ENCODE data around the gene SYCE3.
"Not testable (repeated sequence)": the region's sequence is repeated elsewhere in the genome, so short reads cannot be mapped to it uniquely, and the experiment has no call there.

Gene SYCE3, protein sequence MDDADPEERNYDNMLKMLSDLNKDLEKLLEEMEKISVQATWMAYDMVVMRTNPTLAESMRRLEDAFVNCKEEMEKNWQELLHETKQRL

DNA sequence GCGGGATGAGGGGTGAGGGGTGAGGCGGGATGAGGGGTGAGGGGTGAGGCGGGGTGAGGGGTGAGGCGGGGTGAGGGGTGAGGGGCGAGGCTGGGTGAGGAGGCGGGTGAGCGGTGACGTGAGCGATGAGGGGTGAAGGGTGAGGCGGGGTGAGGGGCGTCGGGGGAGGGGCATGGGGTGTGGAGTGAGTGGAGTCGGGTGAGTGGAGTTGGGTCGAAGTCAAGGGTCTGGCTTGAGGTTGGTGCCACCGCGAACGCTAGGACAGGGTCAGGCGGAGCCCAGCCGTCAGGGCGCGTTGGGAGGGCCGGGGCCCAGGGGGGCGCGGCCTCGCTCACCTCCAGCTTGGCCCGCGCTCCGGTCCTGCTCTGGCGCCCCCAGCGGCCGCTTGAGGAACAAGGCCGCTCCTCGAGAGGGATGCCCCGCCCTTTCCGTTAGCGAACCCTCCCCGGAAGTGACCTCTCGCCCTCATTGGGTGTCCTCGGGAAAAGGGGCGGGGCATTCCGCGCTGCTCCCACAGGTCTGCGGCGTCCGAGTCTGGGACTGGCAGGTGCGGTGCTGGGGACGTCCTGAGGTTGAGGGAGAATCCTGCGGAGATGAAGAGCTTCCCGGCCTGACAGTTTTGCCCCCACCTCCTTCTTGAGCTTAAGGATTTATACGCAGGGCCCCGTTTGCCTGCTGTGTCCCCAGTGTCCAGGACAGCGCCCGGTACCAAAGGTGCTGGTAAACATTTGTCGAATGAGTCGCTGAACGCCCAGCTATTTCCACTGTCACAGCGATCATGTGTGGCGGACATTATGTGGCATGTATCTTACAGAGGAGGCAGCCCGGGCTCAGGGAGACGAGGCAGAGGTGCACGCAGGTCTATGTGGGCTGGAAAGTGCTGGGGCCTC, at the start of gene SYCE3:
Gene SYCE3, minus strand, starts transcription at position 397 of the 890 bp plus-strand sequence. CDS start 6,514 bp downstream, outside the sequence.
- DNase-seq, result peak; percentile 97 to 99 (median 99)

DNA sequence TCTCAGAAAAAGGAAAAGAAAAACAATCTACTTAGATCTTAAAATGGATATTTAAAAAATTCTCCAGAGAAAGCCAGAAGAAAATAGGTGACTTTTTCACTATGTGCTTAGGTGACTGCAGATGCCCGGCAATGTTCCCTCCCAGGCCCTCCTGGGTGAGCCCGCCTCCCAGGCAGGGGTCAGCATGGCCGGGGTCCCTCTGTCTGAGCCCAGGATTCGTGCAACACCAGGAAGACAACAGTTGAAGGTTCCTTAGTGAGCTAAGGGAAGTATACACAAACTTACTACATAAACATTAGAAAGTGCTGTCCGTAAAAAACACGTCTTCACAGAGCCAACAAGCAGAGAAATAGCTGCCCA, 49.4 kb upstream of the SYCE3 start:
- DNase-seq, result no peak

DNA sequence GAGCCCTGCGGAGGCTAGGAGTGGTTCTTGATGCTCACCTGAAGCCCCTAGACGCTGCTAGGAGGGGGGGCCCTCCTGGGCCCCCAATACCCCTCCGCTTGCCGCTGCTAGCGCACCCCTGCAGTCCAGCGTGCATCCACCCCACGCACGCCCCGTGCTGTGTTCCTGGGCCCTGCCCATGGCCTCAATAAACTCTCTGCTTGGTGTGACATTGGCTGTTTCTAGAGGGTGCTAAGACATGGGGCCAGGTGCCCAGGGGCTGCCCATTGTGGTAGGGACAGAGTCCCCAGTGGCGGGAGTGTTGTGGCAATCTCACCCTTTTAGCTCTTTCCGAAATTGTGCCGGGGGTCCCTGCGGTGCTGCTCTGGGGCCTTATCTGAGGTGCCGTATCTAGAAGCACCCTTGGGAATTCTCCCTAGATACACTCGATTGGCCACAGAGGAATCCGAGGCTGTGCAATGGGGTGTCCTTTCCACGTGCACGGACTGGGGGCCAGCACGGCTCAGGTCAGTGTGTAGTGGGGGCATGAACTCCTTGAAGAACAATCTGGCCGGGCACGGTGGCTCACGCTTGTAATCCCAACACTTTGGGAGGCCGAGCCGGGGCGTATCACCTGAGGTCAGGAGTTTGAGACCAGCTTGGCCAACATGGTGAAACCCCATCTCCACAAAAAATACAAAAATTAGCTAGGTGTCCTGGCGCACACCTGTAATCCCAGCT, 48.8 kb upstream of the SYCE3 start:
- DNase-seq, result no peak

- no peak for DNase-seq
Observed at GRCh38 chr22:50610581-50610980, 47.9 kb upstream of the SYCE3 start.

- DNase-seq, result no peak
Observed at GRCh38 chr22:50610041-50610451, 47.3 kb upstream of the SYCE3 start.

DNA sequence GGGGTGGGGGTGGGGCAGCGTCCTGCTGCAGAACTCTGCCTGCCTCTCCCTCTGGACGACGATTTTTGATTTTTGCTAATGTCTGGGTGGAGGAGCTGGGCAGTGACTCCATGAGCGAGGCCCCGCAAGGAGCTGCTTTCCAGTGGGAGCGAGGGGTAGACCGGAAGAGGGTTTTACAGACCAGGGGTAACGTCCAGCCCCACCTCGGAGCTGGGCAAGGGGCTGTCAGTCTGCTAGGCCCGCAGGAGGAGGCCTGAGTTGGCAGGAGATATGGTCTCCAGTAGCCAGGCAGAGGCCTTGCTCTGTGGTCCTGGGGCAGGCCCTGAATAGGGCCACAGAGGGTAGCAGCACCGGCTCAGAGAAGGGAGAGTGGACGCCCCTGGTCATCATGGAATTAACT, 46.9 kb upstream of the SYCE3 start:
- DNase-seq, result no peak

- no peak for DNase-seq
Observed at GRCh38 chr22:50608996-50609395, 46.3 kb upstream of the SYCE3 start.

DNA sequence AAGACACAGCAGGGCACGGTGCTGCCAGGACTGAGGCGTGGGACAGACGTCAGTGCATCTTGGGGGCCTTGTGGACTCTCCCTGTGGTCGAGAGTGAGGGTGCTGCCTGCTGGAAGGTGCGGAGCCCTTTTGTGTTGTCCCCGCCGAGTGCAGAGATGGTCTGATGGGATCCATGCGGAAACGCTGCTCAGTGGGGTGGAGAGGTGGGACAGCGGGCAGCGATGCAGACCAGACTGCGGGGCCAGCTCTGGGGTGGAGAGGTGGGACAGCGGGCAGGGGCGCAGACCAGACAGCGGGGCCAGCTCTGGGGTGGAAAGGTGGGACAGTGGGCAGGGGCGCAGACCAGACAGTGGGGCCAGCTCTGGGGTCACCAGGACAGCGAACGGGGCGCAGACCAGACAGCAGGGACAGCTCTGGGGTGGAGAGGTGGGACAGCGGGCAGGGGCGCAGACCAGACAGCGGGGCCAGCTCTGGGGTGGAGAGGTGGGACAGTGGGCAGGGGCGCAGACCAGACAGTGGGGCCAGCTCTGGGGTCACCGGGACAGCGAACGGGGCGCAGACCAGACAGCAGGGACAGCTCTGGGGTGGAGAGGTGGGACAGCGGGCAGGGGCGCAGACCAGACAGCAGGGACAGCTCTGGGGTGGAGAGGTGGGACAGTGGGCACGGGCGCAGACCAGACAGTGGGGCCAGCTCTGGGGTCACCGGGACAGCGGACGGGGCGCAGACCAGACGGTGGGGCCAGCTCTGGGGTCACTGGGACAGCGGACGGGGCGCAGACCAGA, 45.5 kb upstream of the SYCE3 start:
- not testable (repeated sequence) for DNase-seq

GRCh38 chr22:50607659-50608020, 44.9 kb upstream of the SYCE3 start:
- no peak for DNase-seq

DNA sequence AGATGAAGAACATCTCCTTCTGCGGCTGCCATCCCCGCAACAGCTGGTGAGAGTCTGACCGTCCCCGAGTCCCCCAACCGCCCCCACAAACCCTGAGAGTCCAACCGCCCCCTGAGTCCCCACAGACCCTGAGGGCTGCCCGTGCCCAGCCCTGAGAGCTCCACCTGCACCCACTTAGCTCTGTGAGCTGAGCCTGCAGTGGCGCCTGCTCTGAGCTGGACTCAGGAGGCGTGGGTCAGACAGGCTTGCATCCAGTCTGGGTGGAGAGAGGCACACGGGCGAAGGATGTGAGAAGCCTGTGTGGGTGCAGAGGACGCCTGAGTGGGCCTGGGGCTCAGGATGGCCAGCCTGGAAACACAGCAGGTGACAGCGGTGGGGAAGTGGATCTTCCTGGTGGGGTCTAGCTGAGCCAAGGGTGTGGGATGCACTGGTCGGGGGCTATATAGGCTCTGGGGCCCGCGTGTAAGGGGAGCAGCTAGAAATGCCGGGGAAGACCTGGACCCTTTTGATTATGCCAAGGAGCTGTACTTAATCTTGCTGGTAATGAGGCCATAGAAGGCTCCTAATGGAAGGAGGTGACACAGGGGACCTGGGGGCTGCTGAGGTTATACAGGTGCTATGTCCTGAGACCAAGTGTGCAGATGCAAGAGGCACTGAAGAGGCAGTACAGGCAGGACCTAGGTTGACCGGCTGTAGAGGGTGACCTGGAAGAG, 44.4 kb upstream of the SYCE3 start:
- DNase-seq, result no peak

- DNase-seq, result no peak
Observed at GRCh38 chr22:50606165-50606945, 43.6 kb upstream of the SYCE3 start.

DNA sequence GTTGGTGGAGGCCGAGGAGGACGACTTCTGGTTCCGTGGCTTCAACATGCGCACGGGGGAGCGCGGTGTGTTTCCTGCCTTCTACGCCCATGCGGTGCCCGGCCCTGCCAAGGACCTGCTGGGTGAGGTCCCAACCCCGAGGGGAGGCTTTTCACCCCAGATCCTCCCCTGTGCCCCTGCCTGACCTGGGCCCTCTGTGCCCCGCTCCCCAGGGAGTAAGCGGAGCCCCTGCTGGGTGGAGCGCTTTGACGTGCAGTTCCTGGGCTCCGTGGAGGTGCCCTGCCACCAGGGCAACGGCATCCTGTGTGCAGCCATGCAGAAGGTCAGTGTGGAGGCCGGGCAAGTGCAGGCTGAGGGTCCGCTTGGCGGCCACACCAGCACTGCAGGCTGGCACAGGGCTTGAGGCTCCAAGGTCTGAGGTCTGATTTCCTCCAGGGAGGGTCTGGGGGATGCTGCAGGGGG, 42.9 kb upstream of the SYCE3 start:
- no peak for DNase-seq

DNA sequence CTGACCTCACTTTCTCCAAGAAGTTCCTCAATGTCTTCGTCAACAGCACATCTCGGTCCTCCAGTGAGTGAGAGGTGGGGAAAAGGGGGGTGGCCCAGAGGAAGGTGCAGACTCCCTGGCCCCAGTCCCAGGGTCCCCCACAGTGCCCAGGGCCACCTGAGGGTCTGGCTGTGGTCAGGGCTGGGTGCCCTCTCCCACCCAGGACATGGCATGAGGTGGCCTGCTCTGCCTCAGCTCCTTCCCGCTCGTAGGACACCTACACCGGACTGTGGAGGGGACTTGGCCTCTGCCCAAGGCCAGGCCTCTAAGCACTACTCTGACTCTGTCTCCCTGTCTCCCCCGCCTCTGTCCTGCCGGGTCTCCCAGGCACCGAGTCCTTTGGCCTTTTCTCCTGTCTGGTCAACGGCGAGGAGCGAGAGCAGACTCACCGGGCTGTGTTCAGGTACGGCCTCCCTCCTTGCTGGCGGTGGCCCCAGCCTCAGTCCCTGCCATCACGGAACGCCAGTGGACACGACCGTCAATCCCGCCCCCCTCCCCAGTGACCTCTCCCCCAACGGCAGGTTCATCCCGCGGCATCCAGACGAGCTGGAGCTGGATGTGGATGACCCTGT, 42.4 kb upstream of the SYCE3 start:
- no peak for DNase-seq

GRCh38 chr22:50604256-50605001, 41.7 kb upstream of the SYCE3 start:
- DNase-seq, result no peak

DNA sequence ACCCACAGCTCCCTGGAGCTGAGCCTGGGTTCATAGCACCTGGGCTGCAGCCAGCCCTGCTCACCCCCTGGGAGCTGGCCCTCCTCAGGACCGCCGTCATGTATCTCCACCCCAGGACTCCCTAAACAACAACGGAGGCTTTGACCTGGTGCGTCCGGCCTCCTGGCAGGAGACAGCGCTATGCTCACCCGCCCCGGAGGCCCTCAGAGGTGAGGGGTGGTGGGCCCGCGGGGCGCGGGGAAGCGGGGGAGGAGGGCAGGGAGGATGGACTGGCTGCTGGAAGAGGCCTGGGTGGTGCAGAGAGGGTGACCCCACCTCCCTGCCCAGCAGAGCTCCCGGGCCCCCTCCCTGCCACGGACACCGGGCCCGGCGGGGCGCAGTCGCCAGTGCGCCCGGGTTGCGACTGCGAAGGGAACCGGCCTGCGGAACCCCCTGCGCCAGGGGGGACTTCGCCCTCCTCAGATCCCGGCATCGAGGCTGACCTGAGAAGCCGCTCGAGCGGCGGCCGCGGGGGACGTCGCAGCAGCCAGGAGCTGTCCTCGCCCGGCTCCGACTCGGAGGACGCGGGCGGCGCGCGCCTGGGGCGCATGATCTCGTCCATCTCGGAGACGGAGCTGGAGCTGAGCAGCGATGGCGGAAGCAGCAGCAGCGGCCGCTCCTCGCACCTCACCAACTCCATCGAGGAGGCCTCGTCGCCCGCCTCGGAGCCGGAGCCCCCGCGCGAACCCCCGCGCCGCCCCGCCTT, 41.0 kb upstream of the SYCE3 start:
- peak in 1 of 3 donors; percentile 17 for DNase-seq

DNA sequence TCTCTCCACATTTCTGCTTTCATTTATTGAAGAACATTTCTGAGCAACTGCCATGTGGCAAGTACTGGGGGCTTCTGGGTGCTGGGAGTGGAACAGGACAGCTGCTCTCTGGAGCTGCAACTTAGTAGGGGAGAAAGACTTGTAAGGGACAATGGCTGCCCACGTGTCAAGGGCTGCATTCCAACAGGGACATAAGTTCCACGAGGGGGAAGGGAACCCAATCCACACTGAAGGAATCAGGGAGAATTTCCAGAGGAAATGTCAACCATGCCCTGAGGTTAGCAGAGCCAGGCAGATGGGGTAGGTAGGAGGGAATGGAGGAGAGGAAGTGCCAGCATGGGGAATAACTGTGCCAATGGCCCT, 39.6 kb upstream of the SYCE3 start:
- DNase-seq, result no peak

DNA sequence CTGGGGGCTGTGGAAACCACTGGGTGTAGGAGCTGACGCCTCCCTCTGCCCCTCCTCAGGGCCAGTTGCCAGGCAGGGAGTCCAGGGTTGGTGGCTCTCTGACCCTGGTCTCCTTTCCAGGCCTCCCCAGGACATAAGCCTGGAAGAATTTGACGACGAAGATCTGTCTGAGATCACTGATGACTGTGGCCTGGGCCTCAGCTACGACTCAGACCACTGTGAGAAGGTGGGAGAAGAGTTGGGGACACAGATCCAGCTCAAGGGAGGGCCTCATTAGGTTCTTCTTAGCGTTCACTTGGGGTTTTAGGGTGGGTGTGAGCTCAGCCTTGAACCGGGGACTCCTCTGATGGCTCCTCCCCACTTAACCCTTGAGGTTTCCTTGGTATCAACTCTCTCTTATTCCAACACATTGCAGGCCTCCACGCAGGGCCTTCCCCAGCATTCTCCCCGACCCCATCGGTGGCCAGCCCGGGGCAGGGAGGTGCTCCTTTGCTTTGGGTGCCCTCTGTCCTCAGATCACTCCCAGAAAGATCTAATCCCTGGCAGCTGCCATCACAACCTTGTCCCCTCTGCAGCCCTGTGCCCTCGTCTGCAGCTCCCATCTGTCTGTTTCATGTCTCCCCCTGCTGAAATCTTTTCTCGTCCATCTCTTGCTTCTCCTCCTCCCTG, 39.1 kb upstream of the SYCE3 start:
- no peak for DNase-seq

GRCh38 chr22:50600967-50601668, 38.4 kb upstream of the SYCE3 start:
- DNase-seq, result no peak
